ENCODE measurements around the gene DBI.

GRCh38 chr2:119319593-119319992 is 47.2 kb upstream of the DBI start:
- TF ChIP-seq CHD2 (IDR thresholded peaks at IDR 0.05; ENCODE audit: low read length, partially characterized antibody) (no peak), TAF1 (IDR thresholded peaks at IDR 0.05; ENCODE audit: borderline replicate concordance, low read depth, low read length) (no peak), CTCF (IDR thresholded peaks at IDR 0.05) (no peak), POLR2AphosphoS5 (IDR thresholded peaks at IDR 0.05; ENCODE audit: low read depth, low read length) (no peak), USF1 (IDR thresholded peaks at IDR 0.05; ENCODE audit: borderline replicate concordance, low read depth) (no peak), YY1 (IDR thresholded peaks at IDR 0.05; ENCODE audit: low read depth) (no peak), MXI1 (IDR thresholded peaks at IDR 0.05; ENCODE audit: low read depth, low read length) (no peak), FOXM1 (IDR thresholded peaks at IDR 0.05; ENCODE audit: low read depth) (no peak)

Data from SK-N-SH (cell line).